LNCAP (cell line): Measurements from ENCODE around the gene ELF2.

Experiments
- TF ChIP-seq, protein P1 (sequence below): fragments of 450-650 bp; IDR thresholded peaks from 2 replicates; pipeline ENCODE4 v1.5.1; 2017; ENCODE audit warnings: mild to moderate bottlenecking

The ELF2 gene

GRCh38 chr4:139030614-139031235 lies 146.3 kb downstream of the ELF2 start:
- TF ChIP-seq, protein P1, sequence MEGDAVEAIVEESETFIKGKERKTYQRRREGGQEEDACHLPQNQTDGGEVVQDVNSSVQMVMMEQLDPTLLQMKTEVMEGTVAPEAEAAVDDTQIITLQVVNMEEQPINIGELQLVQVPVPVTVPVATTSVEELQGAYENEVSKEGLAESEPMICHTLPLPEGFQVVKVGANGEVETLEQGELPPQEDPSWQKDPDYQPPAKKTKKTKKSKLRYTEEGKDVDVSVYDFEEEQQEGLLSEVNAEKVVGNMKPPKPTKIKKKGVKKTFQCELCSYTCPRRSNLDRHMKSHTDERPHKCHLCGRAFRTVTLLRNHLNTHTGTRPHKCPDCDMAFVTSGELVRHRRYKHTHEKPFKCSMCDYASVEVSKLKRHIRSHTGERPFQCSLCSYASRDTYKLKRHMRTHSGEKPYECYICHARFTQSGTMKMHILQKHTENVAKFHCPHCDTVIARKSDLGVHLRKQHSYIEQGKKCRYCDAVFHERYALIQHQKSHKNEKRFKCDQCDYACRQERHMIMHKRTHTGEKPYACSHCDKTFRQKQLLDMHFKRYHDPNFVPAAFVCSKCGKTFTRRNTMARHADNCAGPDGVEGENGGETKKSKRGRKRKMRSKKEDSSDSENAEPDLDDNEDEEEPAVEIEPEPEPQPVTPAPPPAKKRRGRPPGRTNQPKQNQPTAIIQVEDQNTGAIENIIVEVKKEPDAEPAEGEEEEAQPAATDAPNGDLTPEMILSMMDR: peak; percentile 66

DNA sequence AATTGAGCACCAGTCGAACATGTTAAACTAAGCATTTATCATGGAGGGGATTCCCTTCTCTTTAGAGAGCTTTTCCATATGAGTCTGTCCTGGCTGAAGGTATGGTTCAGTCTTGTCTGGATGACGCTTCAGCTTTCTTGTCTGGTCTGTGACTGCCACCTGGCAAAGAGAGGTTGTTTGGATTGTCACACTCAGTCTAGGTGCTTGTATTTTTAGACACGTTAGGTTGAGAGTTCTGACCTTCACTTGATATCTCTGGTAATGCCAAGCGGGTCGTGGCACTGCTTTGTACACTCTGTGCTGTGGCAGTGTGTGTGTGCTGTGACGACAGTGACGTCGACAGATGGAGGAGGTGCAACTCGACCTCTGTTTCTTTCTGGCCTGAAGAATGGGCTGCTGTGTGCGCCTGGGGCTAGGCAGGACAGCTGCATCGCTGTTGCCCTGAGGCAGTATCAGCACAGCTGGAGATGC lies 148.8 kb downstream of the ELF2 start:
- TF ChIP-seq, protein P1: no peak

DNA sequence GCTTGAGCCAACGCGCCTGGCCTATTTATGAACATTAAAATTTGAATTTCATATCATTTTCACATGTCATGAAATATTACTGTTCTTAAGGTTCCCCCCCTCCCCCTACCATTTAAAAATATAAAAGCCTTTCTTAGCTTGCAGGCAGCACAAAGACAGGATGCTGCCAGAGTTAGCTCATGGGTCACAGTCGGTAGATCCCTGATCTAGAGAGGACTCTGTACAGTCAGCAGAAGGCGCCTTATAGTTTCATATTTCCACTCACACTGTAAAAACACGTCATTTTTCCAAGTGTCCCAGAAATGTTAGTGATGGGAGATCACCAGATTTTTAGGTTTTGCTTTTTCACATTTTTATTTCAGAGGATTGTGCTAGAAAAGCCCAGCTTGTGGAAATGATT lies 149.2 kb downstream of the ELF2 start:
- TF ChIP-seq, protein P1: no peak

DNA sequence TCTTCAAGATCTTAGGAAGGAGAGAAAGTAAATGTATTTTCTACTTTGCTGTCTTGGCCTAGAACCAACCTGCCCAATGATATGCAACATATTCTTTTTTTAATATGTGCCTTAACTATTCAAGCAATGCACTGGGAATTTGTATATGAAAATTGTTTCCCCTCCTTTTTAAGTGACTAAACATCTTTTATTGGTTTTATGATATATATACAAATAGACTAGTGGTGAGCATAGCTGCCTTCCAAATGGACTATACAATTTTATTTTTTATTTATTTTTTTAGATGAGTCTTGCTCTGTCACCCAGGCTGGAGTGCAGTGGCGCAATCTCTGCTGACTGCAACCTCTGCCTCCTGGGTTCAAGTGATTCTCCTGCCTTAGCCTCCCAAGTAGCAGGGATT lies 151.2 kb downstream of the ELF2 start:
- TF ChIP-seq, protein P1: no peak

- TF ChIP-seq, protein P1: no peak
Observed at GRCh38 chr4:139024686-139025085, 152.3 kb downstream of the ELF2 start.

DNA sequence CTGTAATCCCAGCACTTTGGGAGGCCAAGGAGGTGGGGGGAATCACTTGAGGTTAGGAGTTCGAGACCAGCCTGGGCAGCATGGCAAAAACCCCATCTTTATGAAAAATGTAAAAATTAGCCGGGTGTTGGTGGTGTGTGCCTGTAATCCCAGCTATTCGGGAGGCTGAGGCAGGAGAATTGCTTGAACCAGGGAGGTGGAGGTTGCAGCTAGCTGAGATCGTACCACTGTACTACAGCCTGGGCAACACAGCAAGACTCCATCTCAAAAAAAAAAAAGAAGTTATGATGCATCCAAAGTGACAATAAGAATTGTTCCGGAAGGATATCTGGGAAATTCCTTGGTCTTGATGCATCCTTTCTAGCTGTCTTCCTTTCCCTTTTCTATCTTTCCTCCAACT lies 154.2 kb downstream of the ELF2 start:
- TF ChIP-seq, protein P1: no peak

DNA sequence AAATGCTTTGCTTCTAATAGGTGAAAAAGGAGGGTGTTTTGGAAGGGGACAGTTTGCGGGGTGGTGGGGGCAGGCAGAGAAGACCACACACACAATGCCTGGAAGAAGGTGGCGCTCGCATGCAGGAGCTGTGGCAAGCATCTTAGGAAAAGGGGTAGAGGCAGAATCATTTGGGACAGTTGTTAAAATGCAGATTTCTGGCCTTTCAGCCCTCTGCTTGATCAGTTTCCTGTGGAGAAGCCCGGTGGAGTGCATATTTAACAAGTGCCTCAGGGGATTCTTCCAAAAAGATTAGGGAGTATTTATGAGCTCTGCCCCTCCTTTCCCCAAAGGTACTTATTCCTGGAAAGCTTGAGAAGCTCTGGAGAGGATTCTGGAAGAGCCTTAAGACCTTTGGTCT lies 156.6 kb downstream of the ELF2 start:
- TF ChIP-seq, protein P1: no peak
